Coronary artery (tissue), 2 donors: ENCODE results near the gene RPL34.
"Not testable (repeated sequence)": the region's sequence is repeated elsewhere in the genome, so short reads cannot be mapped to it uniquely, and the experiment has no call there.

Source experiments
- DNase-seq: peaks from one replicate; pipeline ENCODE4 v3.0.0-alpha.2; 2017; ENCODE audit warnings: low spot score
- H3K27ac ChIP-seq, 2 donors: fragments of 200-600 bp; sonication (generic); one replicate each; pipeline ENCODE4 v1.5.1; 2016 to 2019
- H3K4me3 ChIP-seq: fragments of 200-600 bp; sonication (generic); 2 replicates; pipeline ENCODE4 v1.5.1; 2016; ENCODE audit warnings: mild to moderate bottlenecking, moderate library complexity
- TF ChIP-seq, protein P1 (sequence below): fragments of 200-600 bp; sonication (generic); IDR thresholded peaks from one replicate; pipeline ENCODE4 v1.5.1; 2019; ENCODE audit warnings: antibody characterized with exemption

RPL34 gene

DNA sequence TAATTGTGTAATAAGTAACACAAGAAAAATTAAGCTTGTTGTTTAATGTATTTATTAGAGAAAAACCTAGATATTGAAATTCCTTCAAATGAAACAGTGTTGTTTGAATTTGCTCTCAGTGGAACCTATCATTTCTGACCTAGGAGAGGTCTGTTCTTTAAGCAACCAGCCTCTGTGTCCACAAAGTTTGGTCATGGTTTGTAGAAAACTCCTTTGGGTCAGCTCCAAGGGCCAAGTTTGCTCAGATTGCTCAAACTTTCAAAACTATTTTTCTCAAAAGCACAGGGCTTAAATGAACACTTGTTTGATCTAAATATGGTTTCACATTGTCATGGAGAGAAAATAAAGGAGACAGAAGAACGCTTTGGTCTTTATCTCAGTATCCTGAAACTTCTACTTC lies 29.6 kb upstream of the RPL34 start:
- TF ChIP-seq, protein P1, sequence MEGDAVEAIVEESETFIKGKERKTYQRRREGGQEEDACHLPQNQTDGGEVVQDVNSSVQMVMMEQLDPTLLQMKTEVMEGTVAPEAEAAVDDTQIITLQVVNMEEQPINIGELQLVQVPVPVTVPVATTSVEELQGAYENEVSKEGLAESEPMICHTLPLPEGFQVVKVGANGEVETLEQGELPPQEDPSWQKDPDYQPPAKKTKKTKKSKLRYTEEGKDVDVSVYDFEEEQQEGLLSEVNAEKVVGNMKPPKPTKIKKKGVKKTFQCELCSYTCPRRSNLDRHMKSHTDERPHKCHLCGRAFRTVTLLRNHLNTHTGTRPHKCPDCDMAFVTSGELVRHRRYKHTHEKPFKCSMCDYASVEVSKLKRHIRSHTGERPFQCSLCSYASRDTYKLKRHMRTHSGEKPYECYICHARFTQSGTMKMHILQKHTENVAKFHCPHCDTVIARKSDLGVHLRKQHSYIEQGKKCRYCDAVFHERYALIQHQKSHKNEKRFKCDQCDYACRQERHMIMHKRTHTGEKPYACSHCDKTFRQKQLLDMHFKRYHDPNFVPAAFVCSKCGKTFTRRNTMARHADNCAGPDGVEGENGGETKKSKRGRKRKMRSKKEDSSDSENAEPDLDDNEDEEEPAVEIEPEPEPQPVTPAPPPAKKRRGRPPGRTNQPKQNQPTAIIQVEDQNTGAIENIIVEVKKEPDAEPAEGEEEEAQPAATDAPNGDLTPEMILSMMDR = no peak
- Histone ChIP-seq H3K4me3 (no peak overlapping the region), H3K27ac (no peak overlapping the region)
- DNase-seq = no peak

DNA sequence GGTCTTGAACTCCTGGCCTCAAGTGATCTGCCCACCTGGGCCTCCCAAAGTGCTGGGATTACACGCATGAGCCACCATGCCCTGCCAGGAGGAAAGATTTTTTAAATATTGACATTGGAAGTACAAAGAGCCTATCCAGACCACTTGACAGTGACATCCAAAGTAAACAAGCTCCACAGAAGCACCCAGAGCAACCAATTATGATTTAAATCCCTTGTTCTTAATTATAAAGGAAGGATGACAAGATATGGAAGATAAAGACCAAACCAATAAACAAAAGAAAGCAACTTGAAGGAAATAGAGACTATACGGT lies 27.7 kb upstream of the RPL34 start:
- Histone ChIP-seq H3K27ac (no peak overlapping the region), H3K4me3 (no peak overlapping the region)
- TF ChIP-seq, protein P1 = no peak
- DNase-seq = no peak

DNA sequence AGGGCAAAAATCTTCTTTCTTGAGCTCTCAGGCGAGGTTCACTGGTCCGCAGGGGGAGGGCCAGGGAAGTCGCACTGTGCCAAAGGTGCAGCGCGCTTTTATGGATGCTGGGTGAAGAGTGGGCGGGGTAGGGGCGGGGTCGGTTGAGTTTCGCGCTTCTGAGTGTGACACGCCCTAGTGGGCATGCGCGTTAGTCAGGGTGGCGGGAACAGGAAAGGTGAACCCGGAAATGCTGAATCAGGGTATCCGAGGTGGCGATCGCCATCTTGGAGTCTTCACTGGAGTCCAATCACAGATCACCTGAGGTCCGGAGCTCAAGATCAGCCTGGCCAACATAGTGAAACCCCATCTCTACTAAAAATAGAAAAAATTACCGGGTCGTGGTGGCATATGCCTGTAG lies 26.1 kb upstream of the RPL34 start:
- H3K4me3 ChIP-seq, DNase-seq, H3K27ac ChIP-seq: not testable (repeated sequence)

DNA sequence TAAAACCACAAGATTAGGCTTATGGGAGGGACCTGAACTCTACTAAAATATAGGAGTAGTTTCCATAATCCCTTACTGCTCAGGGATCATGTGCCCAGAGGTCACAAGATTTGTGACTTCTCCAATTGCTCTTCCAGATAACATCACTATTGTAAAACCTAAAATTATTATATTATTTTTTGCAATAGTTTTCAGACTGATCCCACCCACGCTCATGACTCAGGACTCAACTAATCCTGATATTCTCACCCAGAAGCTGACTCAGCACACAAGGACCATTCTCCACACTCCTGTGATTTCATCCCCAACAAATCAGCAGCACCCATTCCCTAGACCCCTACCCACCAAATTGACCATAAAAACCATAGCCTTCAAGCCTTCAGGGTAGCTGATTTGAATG lies 24.0 kb upstream of the RPL34 start:
- TF ChIP-seq, protein P1 = no peak
- DNase-seq = no peak
- H3K27ac ChIP-seq = no peak overlapping the region
- no peak overlapping the region for H3K4me3 ChIP-seq

DNA sequence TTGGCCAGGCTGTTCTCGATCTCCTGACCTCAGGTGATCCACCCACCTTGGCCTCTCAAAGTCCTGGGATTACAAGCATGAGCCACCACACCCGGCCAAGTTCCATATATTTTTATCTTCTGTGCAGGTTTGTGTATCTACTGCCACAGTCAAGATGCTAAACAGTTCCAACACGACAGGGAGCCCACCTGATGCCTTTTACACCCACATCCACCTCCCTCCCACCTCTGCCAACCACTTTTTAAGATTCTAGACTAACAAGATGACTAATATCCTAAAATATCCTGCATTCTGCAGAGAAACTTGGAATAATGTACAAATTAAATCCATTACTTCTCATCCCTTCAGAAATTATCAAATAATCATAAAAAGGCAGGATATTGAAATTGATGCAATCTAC lies 19.3 kb upstream of the RPL34 start:
- Histone ChIP-seq H3K4me3 (no peak overlapping the region), H3K27ac (no peak overlapping the region)
- TF ChIP-seq, protein P1 = no peak
- DNase-seq = no peak

DNA sequence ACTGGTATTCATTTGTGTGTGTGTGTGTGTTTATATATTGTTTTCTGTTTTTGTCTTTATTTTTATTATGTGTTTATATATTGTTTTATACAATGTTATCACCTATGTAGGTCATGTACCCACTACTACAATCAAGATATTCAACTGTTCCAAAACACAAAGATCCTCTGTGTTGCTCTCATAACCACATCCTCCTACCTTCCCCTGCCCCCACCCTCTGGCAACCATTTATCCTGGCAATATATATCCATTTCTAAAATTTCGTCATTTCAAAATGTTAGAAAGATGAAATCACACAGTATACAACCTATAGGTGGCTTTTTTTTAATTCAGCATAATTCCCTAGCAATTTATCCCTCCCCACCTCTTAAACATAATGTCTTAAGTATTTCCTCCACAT lies 18.8 kb upstream of the RPL34 start:
- no peak overlapping the region for H3K4me3 ChIP-seq
- no peak for DNase-seq
- H3K27ac ChIP-seq = no peak overlapping the region
- TF ChIP-seq, protein P1 = no peak

DNA sequence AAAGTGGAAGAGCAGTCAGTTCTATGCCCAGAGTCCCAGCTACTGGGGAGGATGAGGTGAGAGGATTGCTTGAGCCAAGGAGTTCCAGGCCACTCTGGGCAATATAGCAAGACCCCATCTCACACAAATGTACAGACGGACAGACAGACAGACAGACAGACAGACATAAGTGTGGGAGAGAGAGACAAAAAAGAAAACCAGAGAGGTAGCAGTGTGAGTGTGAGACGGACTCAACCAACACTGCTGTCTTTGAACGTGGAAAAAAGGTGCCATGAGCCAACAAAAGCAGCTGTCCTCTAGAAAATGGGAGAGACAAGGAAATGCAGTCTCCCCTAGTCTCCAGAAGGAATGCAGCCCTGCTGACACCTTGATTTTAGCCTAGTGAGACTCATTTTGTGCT lies 18.2 kb upstream of the RPL34 start:
- no peak overlapping the region for H3K27ac ChIP-seq
- DNase-seq = no peak
- no peak overlapping the region for H3K4me3 ChIP-seq
- TF ChIP-seq, protein P1 = no peak

DNA sequence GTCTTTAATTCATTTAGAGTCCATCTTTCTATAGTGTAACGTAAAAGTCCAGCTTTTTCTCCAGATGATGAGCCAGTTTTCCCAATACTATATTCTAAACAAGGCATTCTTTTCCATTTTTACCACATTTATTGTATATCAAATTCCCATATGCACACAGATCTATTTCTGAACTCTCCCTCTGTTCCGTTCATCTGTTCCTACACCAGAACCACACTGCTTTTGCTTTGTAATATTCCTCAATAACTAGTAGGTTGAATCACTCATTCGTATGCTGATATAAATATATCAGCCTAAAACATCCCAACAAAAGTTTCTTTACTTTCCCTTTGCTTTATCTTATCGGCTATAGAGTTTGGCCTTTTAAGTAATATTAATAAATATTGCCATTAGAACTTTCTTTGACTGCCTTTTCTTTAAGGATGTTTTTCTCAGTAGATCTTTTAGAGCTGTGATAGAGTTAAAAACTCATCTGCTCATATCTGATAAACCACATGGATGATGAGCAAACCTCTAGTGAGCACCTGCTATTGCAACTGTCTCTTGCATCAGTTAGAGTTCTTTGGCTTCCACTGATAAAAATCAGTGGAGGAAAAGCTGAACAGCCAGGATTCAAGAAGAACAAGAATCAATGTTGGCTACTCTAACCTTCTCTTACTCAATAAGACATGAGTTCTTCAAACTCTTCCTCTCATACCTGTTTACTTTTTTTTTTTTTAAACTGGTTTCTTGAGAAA lies 13.1 kb upstream of the RPL34 start:
- no peak overlapping the region for H3K4me3 ChIP-seq

More for the DNA sequence above, 13.1 kb upstream of the RPL34 start:
- TF ChIP-seq, protein P1 = no peak
- no peak overlapping the region for H3K27ac ChIP-seq
- DNase-seq = no peak
